ENCODE results near the gene RFPL3.
"Not testable (repeated sequence)": the region's sequence is repeated elsewhere in the genome, so short reads cannot be mapped to it uniquely, and the experiment has no call there.

The RFPL3 gene

DNA sequence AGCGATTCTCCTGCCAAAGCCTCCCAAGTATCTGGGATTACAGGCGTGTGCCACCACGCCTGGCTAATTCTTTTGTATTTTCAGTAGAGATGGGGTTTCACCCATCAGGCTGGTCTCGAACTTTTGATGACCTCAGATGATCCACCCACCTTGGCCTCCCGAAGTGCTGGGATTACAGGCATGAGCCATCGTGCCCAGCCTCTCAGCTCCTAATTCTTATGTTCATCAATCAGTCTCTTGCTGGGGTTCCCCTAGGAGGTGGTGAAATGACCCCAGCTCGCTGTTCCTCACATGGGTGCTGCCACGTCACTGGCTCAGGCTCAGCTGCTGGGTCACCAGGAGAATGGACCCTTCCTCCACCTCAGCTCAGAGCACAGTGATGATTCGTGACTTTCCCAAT lies at the start of gene RFPL3:
Gene RFPL3 (plus strand): TSS at position 301 of the 400 bp plus-strand sequence. CDS start 205 bp downstream, outside the sequence.
- not testable (repeated sequence) for DNase-seq (ENCODE audit: low spot score)

GRCh38 chr22:32308191-32308590 lies 49.5 kb upstream of the RFPL3 start:
- no peak for DNase-seq (ENCODE audit: low spot score)

DNA sequence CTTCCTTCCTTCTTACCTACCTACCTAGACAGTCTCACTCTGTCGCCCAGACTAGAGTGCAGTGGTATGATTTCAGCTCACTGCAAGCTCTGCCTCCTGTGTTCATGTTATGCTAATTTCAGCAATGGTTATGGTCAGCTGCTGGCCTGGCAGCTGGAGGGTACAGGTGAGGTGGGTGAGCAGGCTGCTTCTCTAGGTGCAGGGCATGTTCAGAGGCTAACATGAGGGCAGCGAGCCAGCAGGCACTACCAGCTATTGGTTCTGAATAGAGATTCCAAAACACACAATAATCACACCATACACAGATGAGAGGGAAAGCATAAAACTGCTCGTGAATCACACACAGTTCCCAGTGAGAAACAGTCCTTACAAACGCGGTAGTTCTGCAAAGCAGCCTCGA lies 48.7 kb upstream of the RFPL3 start:
- no peak for DNase-seq (ENCODE audit: low spot score)

DNA sequence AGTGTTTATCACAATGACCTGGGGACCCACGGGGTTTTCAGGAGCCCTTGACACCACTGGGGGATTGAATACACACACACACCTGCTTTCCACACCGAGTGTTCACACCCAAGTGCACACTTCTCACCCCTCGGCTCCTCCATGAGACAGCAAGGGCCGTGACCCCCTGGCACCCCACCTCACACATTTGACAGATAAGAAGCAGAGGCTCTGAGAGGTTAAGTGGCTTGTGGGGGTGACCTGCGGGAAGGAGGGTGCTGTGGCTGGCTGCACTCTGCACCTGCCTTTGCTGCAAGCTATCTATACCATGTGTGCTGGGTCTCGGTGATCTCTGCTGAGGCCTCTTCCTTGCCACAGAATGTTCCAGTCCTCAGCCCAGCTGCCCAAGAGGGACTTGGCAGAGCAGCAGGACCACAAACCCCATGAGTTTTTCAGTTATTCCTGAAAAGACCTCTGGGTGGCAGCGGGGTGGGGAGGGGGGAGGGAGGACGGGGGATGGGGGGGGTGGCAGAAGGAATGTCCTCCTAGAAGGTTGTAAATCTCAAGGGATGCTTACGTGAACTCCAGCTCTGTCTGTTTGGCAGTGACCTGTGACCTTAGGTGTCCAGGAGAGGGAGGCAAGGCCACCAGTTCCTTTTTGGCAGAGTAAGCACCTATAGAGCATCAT lies 47.9 kb upstream of the RFPL3 start:
- no peak for DNase-seq (ENCODE audit: low spot score)

DNA sequence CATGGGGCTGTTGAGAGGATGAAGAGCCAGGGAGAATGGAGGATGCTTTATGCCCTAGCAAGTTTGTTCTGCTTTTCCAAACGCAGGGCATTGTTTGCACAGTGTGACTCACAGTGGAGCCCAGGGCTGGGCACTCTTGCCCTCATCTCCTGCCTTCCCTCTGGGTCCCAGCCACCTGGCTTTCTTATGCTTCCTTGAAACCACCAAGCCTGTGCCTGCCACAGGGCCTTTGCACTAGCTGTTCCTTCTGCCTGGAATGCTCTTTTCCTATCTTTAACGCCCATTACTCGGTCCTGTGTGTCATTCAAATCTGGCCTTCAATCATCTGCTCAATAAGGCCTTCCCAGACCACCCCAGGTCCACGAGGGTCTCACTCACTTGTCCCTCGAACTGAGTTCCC lies 46.9 kb upstream of the RFPL3 start:
- DNase-seq (ENCODE audit: low spot score) = no peak

DNA sequence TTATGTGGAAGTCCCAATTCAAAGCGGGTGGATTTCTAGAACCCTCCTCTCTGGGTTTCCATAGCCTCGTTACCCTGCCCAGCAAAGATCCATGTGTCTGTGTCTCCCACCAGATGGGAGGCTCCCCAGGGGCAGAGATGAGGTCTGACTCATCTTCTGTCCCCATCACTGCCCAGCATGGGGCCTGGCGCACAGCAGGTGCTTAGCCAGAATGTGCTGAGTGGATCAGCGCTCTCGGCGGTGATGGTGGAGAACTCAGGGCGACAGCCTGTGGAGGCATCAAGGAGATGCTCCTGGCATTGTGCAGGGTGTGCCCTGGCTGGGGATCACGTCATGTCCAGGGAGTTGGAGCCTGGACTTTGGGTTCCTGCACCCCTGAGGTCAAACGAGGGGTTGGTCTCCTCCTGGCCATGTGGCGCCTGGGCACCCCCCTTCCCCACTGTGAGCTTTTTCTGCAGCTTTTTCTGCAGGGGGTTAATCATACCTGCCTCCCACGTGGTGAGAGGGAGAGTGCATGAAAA lies 46.1 kb upstream of the RFPL3 start:
- DNase-seq (ENCODE audit: low spot score) = no peak

DNA sequence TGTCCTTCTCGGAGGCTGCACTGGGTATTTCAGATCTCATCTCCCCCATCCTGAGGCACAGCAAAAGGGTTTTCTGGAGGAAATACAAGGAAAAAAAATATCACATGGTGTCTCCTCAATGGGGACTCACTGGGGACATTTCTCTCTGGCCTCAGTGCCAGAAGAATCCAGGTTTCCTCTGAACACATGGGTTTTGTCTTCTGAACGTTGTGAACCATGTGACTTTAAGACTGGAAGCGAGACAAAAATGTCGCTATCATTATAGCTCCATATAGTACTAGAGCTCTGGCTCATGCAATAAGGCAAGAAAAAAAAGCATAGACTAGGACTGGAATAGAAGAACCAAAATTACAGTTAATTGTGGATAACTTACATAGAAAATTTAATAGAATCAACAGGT lies 44.9 kb upstream of the RFPL3 start:
- no peak for DNase-seq (ENCODE audit: low spot score)

GRCh38 chr22:32313532-32313931 lies 44.1 kb upstream of the RFPL3 start:
- DNase-seq (ENCODE audit: low spot score) = no peak

- no peak for DNase-seq (ENCODE audit: low spot score)
Measured at GRCh38 chr22:32317524-32317923, 40.1 kb upstream of the RFPL3 start.

GRCh38 chr22:32318361-32318760 lies 39.3 kb upstream of the RFPL3 start:
- no peak for DNase-seq (ENCODE audit: low spot score)

DNA sequence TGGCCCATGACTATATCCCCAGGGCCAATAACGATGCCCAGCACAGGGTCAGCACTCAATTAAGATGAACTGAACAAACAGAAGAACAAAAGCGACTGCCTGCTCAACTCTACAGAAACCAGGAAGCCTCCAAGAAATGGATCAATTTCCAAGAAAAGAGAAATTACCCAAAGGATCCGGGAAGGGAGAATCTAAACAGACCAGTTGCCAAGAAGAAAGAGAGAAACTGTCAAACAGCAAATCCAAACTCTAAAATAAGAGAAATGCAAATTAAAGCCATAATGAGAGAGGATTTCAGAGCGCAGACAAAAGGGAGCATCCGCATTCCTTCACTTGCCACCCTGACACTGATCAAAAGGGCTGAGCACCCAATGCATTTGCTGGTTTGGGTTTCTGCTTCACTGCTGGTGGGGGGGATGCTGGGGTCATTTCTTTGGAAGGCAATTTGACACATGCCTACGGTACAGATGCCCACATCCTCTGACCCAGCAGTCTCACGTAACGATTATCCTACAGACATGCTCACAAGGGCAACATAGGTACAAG lies 37.7 kb upstream of the RFPL3 start:
- no peak for DNase-seq (ENCODE audit: low spot score)

DNA sequence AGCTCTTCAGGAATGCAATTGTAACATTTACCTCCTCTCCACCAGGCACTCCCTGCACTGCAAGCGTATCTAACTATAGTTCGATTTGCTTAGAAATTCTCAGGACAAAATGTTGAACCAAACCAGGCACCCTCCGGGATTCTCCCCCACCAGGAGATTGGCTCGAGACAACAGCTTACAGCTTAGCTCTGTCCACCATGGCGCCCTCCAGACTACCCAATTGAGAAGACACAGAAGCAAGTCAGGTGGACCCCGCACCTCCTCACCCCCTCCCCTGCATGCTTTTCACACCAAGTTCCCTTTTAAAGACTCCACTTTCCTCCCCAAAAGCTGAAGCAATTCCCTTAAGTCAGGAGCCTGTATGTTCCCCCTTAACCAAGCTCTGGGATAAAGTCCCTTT lies 34.7 kb upstream of the RFPL3 start:
- DNase-seq (ENCODE audit: low spot score) = no peak

DNA sequence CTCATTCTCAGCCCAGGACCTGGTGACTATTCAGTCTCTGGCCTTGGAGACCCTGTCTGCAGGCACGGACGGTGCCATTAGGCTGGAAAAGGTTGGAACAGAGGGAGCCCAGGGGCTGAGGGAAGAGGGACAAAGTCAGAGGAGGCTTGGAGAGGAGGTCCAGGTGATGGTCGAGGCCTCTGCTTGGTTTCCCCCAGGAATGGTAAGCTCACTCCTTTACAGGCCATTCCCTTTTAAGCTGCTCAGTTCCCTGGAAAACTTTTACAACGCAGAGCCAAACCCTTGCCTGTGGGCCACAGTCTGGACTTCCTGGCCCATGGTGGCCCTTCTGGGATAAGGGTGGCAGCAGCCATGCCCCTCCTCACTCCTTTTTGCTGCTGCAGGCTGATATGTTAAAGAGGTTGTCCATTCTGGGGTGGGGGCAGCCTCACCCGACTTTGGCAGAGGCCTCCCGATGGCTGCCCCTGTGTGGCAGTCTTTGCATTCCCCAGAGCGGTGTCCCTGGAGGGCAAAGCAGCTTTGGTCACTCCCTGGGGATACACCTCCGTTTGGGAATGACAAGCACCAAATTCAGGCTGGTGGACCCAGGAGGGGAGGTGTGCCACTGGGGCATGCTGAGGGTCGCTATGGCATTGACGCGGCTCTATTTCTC lies 34.0 kb upstream of the RFPL3 start:
- DNase-seq (ENCODE audit: low spot score) = no peak

DNA sequence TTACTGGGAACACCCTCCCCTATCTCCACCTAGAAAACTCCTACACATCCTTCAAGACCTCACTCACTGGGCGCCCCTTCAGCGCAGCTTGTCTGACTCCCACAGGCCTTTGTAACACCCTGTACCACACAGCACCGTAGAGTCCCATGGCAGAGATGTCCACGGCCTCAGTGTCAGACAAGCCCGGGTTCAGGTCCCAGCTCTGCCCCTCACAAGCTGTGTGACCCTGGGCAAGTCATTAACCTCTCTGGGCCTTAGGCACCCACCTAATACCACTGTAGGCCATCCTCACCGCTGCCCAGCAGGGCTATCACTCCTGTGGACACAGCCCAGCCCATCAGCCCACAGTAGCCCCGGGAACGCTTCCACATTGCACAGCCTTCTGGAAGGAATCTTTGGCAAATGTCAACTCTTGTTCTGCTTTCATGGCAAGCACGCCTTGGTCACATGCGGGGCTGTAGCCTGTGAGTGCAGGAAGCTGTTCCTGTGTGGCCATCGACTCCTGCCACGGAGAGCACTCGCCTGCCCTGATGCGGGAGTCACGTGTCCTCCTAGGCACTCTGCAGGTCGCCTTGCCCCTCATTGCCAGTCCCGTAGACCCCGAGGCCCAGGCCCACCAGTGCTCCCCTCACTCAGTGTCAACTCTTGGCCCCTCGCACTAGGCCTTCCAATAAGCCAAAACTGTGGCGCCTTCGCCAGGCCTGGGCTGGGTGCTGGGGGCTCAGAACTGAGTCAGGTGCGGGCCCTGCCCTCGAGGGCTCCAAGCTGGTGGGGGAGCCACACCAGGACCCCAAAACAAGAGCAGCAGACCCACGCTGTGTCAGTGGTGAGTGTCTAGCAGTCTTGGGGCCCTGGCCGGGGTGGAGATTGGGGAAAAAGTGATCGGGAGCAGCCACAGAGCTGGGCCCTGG lies 32.9 kb upstream of the RFPL3 start:
- no peak for DNase-seq (ENCODE audit: low spot score)

- no peak for DNase-seq (ENCODE audit: low spot score)
Measured at GRCh38 chr22:32325416-32325801, 32.3 kb upstream of the RFPL3 start.

DNA sequence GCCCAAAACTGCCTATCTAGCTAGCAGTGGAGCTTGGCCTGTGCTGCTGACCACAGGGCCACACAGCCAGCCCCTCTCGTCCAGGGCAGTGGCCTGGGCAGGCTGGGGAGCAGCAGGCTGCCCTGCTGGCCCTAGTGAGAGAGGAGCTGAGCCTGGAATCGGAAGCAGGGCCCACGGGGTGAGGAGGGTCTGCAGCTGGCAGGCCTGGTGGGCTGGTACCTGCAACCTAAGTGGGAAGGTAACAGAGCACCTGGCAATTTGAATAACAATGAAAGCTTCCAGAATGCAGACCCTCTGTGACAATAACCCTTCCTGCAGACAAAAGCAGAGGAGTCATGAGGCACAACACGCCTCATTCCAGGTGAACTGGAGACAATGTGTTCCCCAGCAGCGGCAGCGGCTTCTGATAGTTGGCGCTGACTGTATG lies 31.8 kb upstream of the RFPL3 start:
- DNase-seq (ENCODE audit: low spot score) = no peak

DNA sequence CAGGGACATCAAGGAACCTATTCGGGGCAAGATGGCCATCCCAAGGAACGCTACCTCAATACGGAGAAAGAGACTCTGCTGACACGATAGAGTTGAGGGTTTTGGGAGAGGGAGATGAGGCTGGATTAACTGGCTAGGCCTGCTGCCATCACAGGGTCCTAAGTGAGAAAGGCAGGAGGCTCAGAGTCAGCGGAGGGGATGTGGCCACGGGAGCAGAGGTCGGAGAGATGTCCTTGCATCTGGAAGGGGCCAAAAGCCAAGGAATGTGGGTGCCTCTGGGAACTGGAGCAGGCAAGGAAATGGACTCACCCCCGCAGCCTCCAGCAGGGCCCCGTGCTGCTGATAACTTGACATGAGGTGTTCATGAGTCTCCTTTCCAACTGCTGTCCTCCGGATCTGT lies 31.0 kb upstream of the RFPL3 start:
- no peak for DNase-seq (ENCODE audit: low spot score)

DNA sequence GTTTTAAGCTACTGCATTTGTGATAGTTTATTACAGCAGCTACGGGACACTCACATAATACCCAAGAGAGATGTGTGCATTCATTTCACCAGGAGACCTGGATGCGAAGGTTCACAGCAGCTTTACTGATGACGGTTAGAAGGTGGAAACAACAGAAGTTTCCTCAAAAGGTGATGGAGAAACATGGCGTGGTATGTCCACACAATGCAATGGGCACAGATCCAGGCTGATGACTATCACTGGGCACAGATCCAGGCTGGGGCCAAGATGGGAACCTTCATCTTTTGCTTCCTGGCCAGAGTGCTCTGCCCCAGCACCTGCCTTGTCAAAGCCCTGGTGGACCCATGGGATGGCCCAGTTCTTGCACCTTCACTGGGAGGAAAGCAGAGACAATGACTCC lies 30.6 kb upstream of the RFPL3 start:
- peak; percentile 11 for DNase-seq (ENCODE audit: low spot score)

DNA sequence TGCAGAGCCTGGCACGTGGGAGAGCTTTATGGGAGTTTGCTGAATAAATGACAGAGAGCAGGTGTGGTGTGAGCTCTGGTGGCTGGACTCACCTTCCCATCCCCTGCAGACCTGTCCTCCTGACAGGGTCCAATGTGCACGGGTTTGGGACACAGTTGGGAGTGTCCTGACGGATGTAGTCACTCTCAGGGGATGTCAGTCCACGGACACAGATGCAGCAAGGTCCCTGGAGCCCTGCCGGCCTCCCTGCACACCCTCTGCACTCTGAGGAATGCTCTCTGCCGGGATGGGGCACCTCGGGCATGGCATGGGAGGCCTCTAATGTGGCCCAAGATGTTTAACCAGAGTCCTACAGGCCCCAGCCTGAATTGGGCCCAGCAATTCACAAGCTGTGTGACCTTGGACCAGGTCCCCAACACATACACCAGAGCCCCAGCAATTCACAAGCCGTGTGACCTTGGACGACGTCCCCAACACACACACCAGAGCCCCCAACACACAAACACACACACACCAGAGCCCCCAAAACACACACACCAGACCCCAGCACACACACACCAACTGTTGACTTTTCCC lies 30.0 kb upstream of the RFPL3 start:
- no peak for DNase-seq (ENCODE audit: low spot score)

DNA sequence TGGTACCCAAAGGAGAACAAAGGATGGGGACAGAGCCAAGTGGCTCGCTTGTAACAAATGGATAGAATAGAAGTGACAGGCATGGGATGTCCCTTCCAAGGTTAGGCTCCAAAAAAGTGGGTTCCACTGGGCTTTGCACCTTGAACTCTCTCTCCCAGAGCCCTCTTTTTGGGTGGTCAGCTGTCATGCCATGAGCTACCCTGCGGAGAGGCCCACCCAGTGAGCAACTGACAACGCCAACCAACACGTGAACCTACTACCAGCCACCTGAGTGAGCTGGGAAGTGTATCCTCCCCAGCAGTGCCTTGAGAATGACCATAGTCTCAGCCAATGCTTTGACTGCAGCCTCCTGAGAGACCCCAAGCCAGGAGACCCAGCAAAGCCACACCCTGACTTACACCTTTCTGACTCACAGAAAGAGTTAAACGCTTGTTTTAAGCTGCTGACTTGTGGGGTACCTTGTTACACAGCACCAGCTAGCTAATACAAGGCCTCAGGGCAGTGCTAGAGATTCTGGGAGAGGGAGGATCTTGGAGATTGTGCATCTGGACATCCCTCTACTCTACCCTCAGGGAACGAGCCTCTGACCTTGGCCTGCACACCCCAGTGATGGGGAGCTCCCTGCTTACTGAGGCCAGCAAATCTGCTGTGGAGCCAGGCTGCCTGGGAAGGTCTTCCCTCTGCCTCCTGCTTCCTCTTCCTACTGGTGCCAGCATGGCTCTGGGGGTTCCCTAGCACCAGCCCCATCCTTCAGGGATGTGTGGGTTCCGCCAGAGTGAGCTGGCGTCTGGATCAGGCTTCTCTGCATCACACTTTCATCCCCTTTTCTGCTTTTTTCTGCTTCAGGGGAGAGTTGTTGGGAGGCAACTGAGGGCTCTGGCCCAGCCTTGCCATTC lies 29.1 kb upstream of the RFPL3 start:
- DNase-seq (ENCODE audit: low spot score) = no peak

DNA sequence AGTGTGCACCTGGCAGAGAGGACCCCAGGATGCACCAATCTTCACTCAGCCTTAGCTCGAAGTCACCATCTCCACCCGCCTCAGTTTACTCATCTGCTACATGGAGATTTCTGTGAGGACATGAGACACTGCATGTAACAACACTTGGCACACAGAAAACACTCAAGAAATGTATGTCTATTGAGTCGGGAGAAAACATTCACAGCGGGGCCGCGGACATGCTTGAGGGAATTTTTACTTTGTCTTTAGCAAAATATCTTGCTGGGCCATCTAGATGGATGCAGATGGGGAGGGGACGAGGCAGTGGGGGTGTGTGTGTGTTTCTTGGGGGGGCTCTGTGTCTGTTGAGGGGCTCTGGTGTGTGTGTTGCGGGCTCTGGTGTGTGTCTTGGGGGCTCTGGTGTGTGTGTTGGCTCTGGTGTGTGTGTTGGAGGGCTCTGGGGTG lies 28.4 kb upstream of the RFPL3 start:
- DNase-seq (ENCODE audit: low spot score) = no peak

Measured in LoVo (cell line).